ENCODE measurements around the gene ZSWIM3. TPM values are rescaled to one million over a fixed set of nuclear protein-coding genes. Genes with fewer than 3 reads are reported as not detected.

Gene ZSWIM3
- total and polyA plus RNA-seq, 2 of the 8 experiments (the other 6 are each of a cell fraction or from before 2014, with no cell fraction given), result 5.5 to 6.9 TPM

DNA sequence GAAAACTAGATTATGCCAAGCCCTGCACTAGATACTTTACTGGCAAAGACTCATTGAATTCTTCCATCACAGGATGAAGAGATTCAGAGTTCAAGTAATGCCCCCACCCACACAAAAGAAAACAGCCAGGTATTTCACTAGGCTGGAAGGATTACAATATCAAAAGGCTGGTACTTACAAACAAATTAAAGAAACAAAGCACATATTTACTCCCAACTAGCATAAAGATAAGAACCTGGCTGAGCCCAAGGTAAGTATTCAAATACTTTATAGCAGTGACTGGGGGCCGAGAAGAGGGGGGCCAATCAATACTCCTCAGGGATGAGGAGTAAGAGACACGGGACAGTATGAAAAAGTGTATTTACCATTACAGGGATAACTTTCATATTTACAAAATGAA, 3.9 kb upstream of the ZSWIM3 start:
- no peak overlapping the region for H3K23ac ChIP-seq (ENCODE audit: insufficient read length)
- ChIA-PET CTCF (ENCODE audit: partially characterized antibody) (interaction anchor here (1.1 to 1.6 kb wide), 4 partner anchors 13 to 54 kb away, joined by 3 to 8 read pairs (median 6); no protein-coding TSS in a partner anchor), POLR2A (ENCODE audit: partially characterized antibody) (interaction anchor here (0.9 to 9.9 kb wide), 11 partner anchors 14 to 99 kb away, joined by 3 to 178 read pairs (median 4); partner anchors contain the start of genes PCIF1, SNX21 and ZSWIM1)
- H4K91ac ChIP-seq (replicated peaks; ENCODE audit: insufficient read length, low read length), result no peak overlapping the region
- H3K27ac ChIP-seq (ENCODE audit: low read depth, low read length), result no peak overlapping the region
- peak overlapping the region in 1 of 4 experiments; percentile 44; a peak in 2 of 8 replicates for H3K4me3 ChIP-seq (ENCODE audit: extremely low read depth in 1 of 4, insufficient read depth in 2 of 4, low read depth in 3 of 4, low read length in 4 of 4)
- H4K5ac ChIP-seq (ENCODE audit: insufficient read length, low read depth, low read length), result peak overlapping the region; percentile 73
- no peak overlapping the region for H4K8ac ChIP-seq (ENCODE audit: extremely low read depth, insufficient read depth, low read length)
- 7% methylated on average over 2 of the region's 2 CpGs; no CpG with 5 or more reads in 1 of the 2 experiments for WGBS, 2 experiments (ENCODE audit: extremely low coverage in 1 of 2, insufficient coverage in 1 of 2, insufficient read length in 1 of 2, insufficient replicate concordance in 2 of 2, low coverage in 1 of 2, low lambda C conversion rate in 2 of 2, missing lambda C conversion rate in 1 of 2)
- peaks cover 8% of the 10 kb centered on the region; the same call in 1 of the 2 replicates for H3K23me2 ChIP-seq (ENCODE audit: low read depth, low read length)
- H3K18ac ChIP-seq (ENCODE audit: extremely low read depth, low read length), result peak overlapping the region; percentile 84; the same call in 1 of the 2 replicates
- no peak overlapping the region for H2AFZ ChIP-seq (ENCODE audit: low read length)
- H2BK12ac ChIP-seq (ENCODE audit: low read depth, low read length), result no peak overlapping the region
- peaks cover 0 to 23% of the 10 kb centered on the region in 2 experiments; a peak in 2 of 4 replicates for H3K79me2 ChIP-seq (ENCODE audit: control insufficient read depth in 1 of 2, insufficient read depth in 2 of 2, low read length in 2 of 2)
- H2BK5ac ChIP-seq (ENCODE audit: low read depth, low read length), result peak overlapping the region; percentile 94; the same call in 1 of the 2 replicates
- no peak overlapping the region for H3K56ac ChIP-seq (replicated peaks; ENCODE audit: insufficient read length, low read depth, low read length)
- no peaks in the 10 kb centered on the region for H3K27me3 ChIP-seq (replicated peaks in 1 of 4; ENCODE audit: control insufficient read depth in 3 of 4, extremely low read depth in 1 of 4, insufficient read depth in 3 of 4, low read length in 3 of 4)
- H2BK15ac ChIP-seq (ENCODE audit: low read length), result no peak overlapping the region
- no peaks in the 10 kb centered on the region for H3K9me3 ChIP-seq (ENCODE audit: insufficient read depth in 2 of 2, low read depth in 1 of 2, low read length in 1 of 2)
- H3K9ac ChIP-seq (replicated peaks in 1 of 4; ENCODE audit: extremely low read depth in 1 of 4, low read depth in 3 of 4, low read length in 3 of 4), result no peak overlapping the region
- peak overlapping the region; percentile 88; the same call in 1 of the 2 replicates for H2BK20ac ChIP-seq (ENCODE audit: low read length)
- no peak overlapping the region for H2BK120ac ChIP-seq (replicated peaks; ENCODE audit: low read depth, low read length)
- no peak for FAIRE-seq
- H3K4me2 ChIP-seq (ENCODE audit: insufficient read depth in 1 of 2, low read depth in 2 of 2, low read length in 2 of 2), result peak overlapping the region; percentile 54 to 74
- no peaks in the 10 kb centered on the region; the same call in 1 of the 2 replicates for H3K79me1 ChIP-seq (ENCODE audit: low read depth, low read length)
- no peak overlapping the region for H2AK5ac ChIP-seq (ENCODE audit: low read depth, low read length)
- H3K4me1 ChIP-seq (replicated peaks in 1 of 4; ENCODE audit: control insufficient read depth in 3 of 4, insufficient read depth in 4 of 4, low read length in 3 of 4), result peaks cover 4 to 16% (median 13%) of the 10 kb centered on the region in 4 experiments
- DNase-seq (ENCODE audit: low read depth in 1 of 2, low spot score in 2 of 2), result peak in 1 of 2 experiments; percentile 49
- H4K20me1 ChIP-seq (replicated peaks in 1 of 2; ENCODE audit: control insufficient read depth in 1 of 2, insufficient read depth in 2 of 2, low read length in 2 of 2), result no peaks in the 10 kb centered on the region
- peaks cover 0 to 19% (median 0%) of the 10 kb centered on the region in 4 experiments; a peak in 3 of 8 replicates for H3K36me3 ChIP-seq (ENCODE audit: control insufficient read depth in 2 of 4, insufficient read depth in 4 of 4, low read length in 3 of 4)
- H3K4ac ChIP-seq (replicated peaks; ENCODE audit: insufficient read length, low read depth, low read length), result no peak overlapping the region
- no peak overlapping the region for H3K14ac ChIP-seq (ENCODE audit: insufficient read length)
